ENCODE results near the gene ADARB2.
"Not testable (repeated sequence)": the region's sequence is repeated elsewhere in the genome, so short reads cannot be mapped to it uniquely, and the experiment has no call there.

ADARB2 gene

GRCh38 chr10:1617376-1618317 is 119.7 kb downstream of the ADARB2 start:
- FAIRE-seq; DNase-seq (ENCODE audit: low spot score): not testable (repeated sequence)

- not testable (repeated sequence) for DNase-seq (ENCODE audit: low spot score); FAIRE-seq
Measured at GRCh38 chr10:1616701-1617100, 120.6 kb downstream of the ADARB2 start.

GRCh38 chr10:1615186-1615954 is 122.0 kb downstream of the ADARB2 start:
- no peak for FAIRE-seq
- no peak for DNase-seq (ENCODE audit: low spot score)

- no peak for FAIRE-seq
- DNase-seq (ENCODE audit: low spot score), result no peak
Measured at GRCh38 chr10:1613511-1613910, 123.8 kb downstream of the ADARB2 start.

DNA sequence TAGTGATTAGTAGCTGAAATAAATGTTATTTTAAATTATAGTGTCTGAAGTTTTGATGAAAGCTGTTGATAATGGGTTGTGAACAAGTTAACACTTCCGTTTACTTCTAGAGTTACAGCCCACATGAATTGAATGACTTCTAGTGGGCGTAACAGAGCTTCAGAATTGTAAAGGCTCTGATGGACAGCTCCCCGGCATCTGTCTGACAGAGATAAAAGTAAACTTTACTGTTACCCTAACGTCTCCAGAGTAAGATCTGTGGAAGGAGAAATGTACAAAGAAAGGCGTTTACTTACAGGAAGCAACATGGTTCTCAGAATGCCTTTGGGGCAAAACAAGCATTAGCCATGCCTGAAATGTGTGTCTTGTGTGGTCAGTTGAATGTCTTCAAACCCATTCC is 124.4 kb downstream of the ADARB2 start:
- FAIRE-seq, result no peak
- DNase-seq (ENCODE audit: low spot score), result no peak

- DNase-seq (ENCODE audit: low spot score), result no peak
- FAIRE-seq, result no peak
Measured at GRCh38 chr10:1611936-1612550, 125.3 kb downstream of the ADARB2 start.

GRCh38 chr10:1610986-1611770 is 126.1 kb downstream of the ADARB2 start:
- FAIRE-seq, result no peak
- no peak for DNase-seq (ENCODE audit: low spot score)

GRCh38 chr10:1609648-1609970 is 127.7 kb downstream of the ADARB2 start:
- no peak for FAIRE-seq
- no peak for DNase-seq (ENCODE audit: low spot score)

DNA sequence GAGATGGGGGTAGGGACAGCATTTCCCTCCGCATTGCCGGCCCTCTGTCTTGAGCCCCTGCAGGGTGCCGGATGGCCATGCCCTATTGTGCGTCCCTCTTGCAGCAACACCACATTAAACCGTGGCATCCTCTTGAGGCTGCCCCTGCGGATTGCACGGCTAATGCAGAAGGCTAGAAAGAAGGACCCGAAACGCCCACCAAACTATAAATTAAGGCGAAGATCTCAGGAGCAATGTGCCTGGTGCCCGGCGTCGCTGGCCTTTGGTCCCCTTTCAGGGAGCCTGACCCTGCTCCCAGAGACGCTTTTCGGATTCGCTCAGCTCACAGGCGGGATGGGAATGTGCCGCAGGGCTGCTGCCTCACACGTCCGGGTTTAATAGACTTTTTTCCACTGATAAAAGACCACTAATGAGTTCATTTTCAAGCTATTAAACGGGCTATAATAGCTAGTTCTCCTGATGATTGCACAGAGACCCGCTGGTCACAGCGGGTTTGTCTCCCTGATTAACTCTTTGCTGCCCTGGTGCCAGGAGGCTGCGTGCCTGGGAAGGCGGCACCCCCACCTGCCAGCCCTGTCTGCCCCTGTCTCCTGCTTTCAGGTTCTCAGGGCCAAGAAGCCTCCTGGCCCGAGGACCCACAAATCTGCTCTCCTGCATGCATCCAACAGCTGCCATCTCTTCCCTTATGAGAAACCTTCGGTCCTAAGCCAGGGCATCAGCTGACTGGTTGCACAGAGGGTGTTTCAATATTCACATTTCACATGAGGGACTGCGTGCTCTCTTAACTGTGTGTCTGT is 128.3 kb downstream of the ADARB2 start:
- no peak for DNase-seq (ENCODE audit: low spot score)

GRCh38 chr10:1608408-1608807 is 128.9 kb downstream of the ADARB2 start:
- FAIRE-seq, result no peak
- no peak for DNase-seq (ENCODE audit: low spot score)

More for the DNA sequence above, 128.3 kb downstream of the ADARB2 start:
- FAIRE-seq, result no peak

DNA sequence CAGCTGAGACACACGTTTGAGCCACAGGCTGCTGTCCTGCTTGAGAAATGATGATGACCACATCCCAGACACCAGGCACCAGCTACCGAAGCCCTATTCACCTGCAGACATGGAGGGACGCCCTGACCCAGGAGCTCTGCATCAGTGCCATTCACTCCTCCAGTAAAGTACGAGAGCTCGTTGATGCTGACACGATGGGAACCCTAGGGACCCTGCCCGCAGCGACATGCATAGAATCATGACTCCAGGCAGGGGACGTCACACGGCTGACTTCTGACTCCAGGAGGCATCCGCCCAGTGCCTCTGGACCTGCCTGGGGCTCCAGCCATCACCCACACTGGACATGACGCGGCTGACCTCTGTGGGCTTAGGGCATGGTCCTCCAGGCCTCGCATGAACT is 129.9 kb downstream of the ADARB2 start:
- DNase-seq (ENCODE audit: low spot score) (no peak), FAIRE-seq (no peak)

DNA sequence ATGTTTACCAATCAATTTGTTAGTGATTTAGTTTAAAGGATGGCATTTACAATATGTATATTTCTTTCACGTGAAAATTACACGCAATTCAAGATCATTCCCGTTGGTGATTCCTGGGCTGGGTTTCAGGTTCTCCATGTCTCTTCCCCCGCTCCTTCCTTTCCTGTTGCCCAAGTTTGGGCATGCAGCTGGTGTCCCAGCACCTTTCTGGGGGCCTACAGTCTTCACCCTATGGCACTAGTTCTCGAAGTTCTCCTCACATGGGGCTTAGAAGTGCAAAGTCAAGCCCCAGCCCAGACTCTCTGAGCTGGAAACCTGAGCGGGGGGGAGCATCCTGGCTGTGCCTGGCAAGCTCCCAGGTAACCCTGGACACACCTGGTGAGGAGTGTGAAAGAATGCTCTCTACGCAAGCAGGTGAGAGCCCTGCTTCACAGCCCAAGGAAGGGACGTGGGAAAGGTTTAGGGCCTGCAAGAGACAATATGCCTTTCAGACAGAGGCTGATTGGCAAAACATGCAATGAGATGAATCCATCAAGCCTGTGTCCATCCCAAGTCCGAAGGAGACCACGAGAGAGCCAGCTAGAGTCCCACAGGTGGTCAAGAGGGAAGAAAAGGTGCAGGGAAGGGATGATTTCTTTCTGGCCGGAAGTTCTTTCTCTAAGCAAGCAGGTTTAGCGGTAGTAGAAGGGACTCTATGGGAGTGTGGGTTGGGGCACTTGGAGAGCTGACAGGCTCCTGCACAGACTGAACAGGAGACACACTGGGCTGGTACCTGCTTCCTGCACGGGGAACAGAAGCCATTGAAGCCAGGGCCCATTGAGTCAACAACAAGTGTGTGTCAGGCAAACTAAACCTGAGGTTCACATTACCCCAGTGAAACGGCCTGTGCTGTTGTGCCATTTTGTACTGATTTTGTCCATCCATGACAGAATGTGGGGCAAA is 131.1 kb downstream of the ADARB2 start:
- DNase-seq (ENCODE audit: low spot score) (no peak), FAIRE-seq (no peak)

DNA sequence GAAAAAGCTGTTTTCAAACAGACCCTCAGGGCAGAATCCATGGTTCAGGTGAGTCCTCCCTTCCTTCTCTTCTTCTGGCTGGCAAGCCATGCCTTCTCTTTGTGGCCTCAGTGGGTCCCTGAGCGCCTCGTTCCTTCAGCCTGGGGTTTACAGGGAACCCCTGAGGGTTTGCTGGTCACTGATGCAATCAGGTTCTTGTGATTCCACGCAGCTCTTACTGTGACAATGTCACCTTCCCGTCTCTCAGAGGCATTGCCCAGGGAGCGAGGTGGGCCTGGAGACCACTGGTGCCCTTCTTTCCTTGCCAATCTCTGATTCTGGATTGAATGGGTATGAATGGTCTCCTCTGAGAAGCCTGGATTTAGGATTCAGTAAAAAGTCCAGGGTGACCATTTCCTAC is 132.2 kb downstream of the ADARB2 start:
- DNase-seq (ENCODE audit: low spot score) (no peak), FAIRE-seq (no peak)

DNA sequence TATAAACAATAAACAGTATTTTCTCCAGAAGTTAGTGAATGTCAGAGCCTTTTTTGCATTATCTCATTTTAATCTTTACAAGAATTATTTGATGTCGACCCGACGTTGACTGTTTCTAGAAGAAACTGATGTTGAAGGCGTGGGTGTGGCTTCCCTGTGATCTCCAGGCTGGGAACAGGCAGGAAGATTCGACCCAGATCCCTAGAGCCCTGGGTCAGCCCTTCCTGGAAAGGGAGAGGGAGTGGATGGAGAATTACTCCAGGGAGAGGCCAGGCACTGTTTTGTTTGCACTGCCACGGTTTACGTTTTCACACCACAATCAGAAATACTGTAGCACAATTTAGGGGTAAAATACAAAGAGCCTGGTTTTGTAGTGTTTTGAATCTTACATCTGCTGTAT is 133.1 kb downstream of the ADARB2 start:
- no peak for FAIRE-seq
- DNase-seq (ENCODE audit: low spot score), result no peak

DNA sequence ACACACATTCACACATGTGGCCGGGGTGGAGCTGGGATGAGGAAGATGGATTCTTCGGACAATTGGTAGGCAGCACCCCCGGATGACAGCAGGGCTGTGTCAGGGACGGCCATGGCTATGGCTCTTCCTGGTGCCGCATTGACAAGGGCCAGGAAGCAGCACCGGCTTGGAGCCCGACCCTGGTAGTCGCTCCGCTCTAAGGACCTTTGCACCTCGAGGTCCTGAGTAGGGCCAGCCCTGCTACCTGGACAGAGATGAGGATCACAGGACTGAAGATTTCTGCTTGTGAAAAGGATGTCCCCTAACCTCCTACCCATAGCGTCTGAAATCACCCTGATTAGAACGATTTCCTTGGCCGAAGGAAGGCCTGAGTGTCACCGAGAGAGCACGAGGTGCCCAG is 134.1 kb downstream of the ADARB2 start:
- DNase-seq (ENCODE audit: low spot score), result no peak

GRCh38 chr10:1602037-1602484 is 135.3 kb downstream of the ADARB2 start:
- DNase-seq (ENCODE audit: low spot score), result no peak

More for the DNA sequence above, 134.1 kb downstream of the ADARB2 start:
- FAIRE-seq, result no peak

DNA sequence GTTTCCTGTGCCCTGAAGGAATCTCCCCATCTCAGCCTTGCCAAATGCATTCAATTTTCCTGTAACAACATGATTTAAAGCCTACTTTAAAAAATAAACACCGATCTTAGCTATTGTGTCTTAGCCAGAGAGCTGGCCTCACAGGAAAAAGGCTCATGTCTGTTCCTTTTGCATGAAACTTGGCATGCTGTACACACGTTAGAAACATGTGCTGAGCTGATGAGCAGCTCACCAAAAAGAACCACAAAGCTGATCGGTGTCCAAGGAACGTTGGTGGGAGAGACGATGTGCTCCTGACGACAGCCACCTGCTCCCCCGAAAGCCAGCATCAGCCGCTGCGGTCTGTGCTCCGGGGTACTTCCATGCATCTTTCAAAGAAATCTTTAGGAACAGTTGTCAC is 135.9 kb downstream of the ADARB2 start:
- FAIRE-seq (no peak), DNase-seq (ENCODE audit: low spot score) (no peak)

More at GRCh38 chr10:1602037-1602484, 135.3 kb downstream of the ADARB2 start:
- FAIRE-seq, result no peak

- FAIRE-seq (no peak), DNase-seq (ENCODE audit: low spot score) (no peak)
Measured at GRCh38 chr10:1600861-1601260, 136.5 kb downstream of the ADARB2 start.

All from RCC 7860 (cell line).